Neural progenitor cell (in vitro differentiated cells): ENCODE results near the gene CD1D. TPM values are rescaled to one million over a fixed set of nuclear protein-coding genes. Genes with fewer than 3 reads are reported as not detected.

Experiments
- DNase-seq: peaks from one replicate; pipeline ENCODE4 v3.0.0-alpha.2; 2016; ENCODE audit warnings: low spot score
- H2AFZ ChIP-seq: fragments of 200-600 bp; sonication (generic); replicated peaks from 2 replicates; pipeline ENCODE4 v1.6.1; 2016; ENCODE audit warnings: antibody characterized with exemption
- H3F3A ChIP-seq: fragments of 200-600 bp; sonication (generic); 2 replicates; pipeline ENCODE4 v1.6.1; 2016; ENCODE audit warnings: antibody characterized with exemption, low read depth
- H3K27ac ChIP-seq: fragments of 200-600 bp; sonication (generic); 2 replicates; pipeline ENCODE4 v1.5.1; 2016; ENCODE audit warnings: mild to moderate bottlenecking
- H3K27me3 ChIP-seq: fragments of 200-600 bp; sonication (generic); 2 replicates; pipeline ENCODE4 v1.6.1; 2016; ENCODE audit warnings: mild to moderate bottlenecking, moderate library complexity
- H3K36me3 ChIP-seq: fragments of 200-600 bp; sonication (generic); 2 replicates; pipeline ENCODE4 v1.5.1; 2016
- H3K4me1 ChIP-seq: fragments of 200-600 bp; sonication (generic); 2 replicates; pipeline ENCODE4 v1.6.1; 2016; ENCODE audit warnings: mixed run types
- H3K4me2 ChIP-seq: fragments of 200-600 bp; sonication (generic); 2 replicates; pipeline ENCODE4 v1.6.1; 2016
- H3K4me3 ChIP-seq: fragments of 200-600 bp; sonication (generic); 2 replicates; pipeline ENCODE4 v1.5.1; 2016
- H3K79me2 ChIP-seq: fragments of 200-600 bp; sonication (generic); 2 replicates; pipeline ENCODE4 v1.6.1; 2016; ENCODE audit warnings: low read depth
- H3K9ac ChIP-seq: fragments of 200-600 bp; sonication (generic); 2 replicates; pipeline ENCODE4 v1.6.1; 2016
- H3K9me3 ChIP-seq: fragments of 200-600 bp; sonication (generic); 2 replicates; pipeline ENCODE4 v1.5.1; 2016; ENCODE audit warnings: low read depth
- H4K20me1 ChIP-seq: fragments of 200-600 bp; sonication (generic); 2 replicates; pipeline ENCODE4 v1.6.1; 2016; ENCODE audit warnings: low read depth
- H3K27ac Mint-ChIP-seq: 3 replicates; pipeline ENCODE4 v1.8.0; 2021; ENCODE audit warnings: mixed read lengths
- H3K27me3 Mint-ChIP-seq: 2 replicates; pipeline ENCODE4 v1.8.0; 2022; ENCODE audit warnings: low read depth, mild to moderate bottlenecking, inconsistent platforms, moderate library complexity, mixed read lengths; ENCODE audit not compliant: insufficient read depth
- H3K36me3 Mint-ChIP-seq: 3 replicates; pipeline ENCODE4 v1.8.0; 2021; ENCODE audit warnings: mixed read lengths
- H3K4me1 Mint-ChIP-seq: 3 replicates; pipeline ENCODE4 v1.8.0; 2021; ENCODE audit warnings: mixed read lengths
- H3K4me3 Mint-ChIP-seq: 3 replicates; pipeline ENCODE4 v1.8.0; 2021; ENCODE audit warnings: mild to moderate bottlenecking, moderate library complexity, mixed read lengths
- H3K9me3 Mint-ChIP-seq: 3 replicates; pipeline ENCODE4 v1.8.0; 2020; ENCODE audit warnings: mixed read lengths
- CTCF ChIP-seq: fragments of 200-600 bp; sonication (generic); IDR thresholded peaks from 2 replicates; pipeline ENCODE4 v1.5.1; 2017; ENCODE audit warnings: antibody characterized with exemption, mild to moderate bottlenecking
- EZH2 ChIP-seq: fragments of 200-600 bp; sonication (generic); IDR thresholded peaks from 2 replicates; pipeline ENCODE4 v1.6.1; 2017; ENCODE audit warnings: antibody characterized with exemption, mild to moderate bottlenecking, moderate library complexity
- EZH2phosphoT487 ChIP-seq: fragments of 200-600 bp; sonication (generic); IDR thresholded peaks from 2 replicates; pipeline ENCODE4 v1.6.1; 2017; ENCODE audit warnings: antibody characterized with exemption
- total RNA-seq: library from RNA; depleted of rRNA; stranded (reverse); fragments of >200 nt; gene quantifications from 2 replicates; pipeline ENCODE4 v1.2.3, GENCODE V29; 2015; ENCODE audit warnings: low replicate concordance

Gene CD1D
- total RNA-seq, 1 donor from 2014 or later: not detected

- Histone ChIP-seq H3K9ac (no peak overlapping the region), H3K36me3 (no peaks in the 10 kb centered on the region), H4K20me1 (no peaks in the 10 kb centered on the region), H3K9me3 (no peaks in the 10 kb centered on the region), H3K4me3 (no peak overlapping the region), H3K79me2 (no peaks in the 10 kb centered on the region), H3K4me2 (no peak overlapping the region), H3K4me1 (peaks cover 4% of the 10 kb centered on the region), H2AFZ (peak overlapping the region; percentile 91), H3K27ac (no peak overlapping the region), H3F3A (peaks cover 6% of the 10 kb centered on the region), H3K27me3 (no peaks in the 10 kb centered on the region)
- no peaks in the 10 kb centered on the region for H3K4me1 Mint-ChIP-seq
- H3K27me3 Mint-ChIP-seq: no peaks in the 10 kb centered on the region
- no peaks in the 10 kb centered on the region for H3K36me3 Mint-ChIP-seq
- no peak overlapping the region for H3K4me3 Mint-ChIP-seq
- TF ChIP-seq EZH2phosphoT487 (no peak), CTCF (peak; percentile 91), EZH2 (no peak)
- no peaks in the 10 kb centered on the region for H3K9me3 Mint-ChIP-seq
- H3K27ac Mint-ChIP-seq: no peak overlapping the region
- peak; percentile 76 for DNase-seq
Measured at GRCh38 chr1:158203693-158204457, 23.2 kb downstream of the CD1D start.

- no peak overlapping the region for H3K27ac Mint-ChIP-seq
- Histone ChIP-seq H3K9me3 (no peaks in the 10 kb centered on the region), H3K4me2 (no peak overlapping the region), H3K79me2 (no peaks in the 10 kb centered on the region), H3K27me3 (no peaks in the 10 kb centered on the region), H2AFZ (no peak overlapping the region), H4K20me1 (no peaks in the 10 kb centered on the region), H3K4me1 (peaks cover 7% of the 10 kb centered on the region), H3F3A (peaks cover 6% of the 10 kb centered on the region), H3K36me3 (no peaks in the 10 kb centered on the region), H3K27ac (no peak overlapping the region), H3K4me3 (no peak overlapping the region), H3K9ac (no peak overlapping the region)
- no peaks in the 10 kb centered on the region for H3K9me3 Mint-ChIP-seq
- TF ChIP-seq CTCF (no peak), EZH2phosphoT487 (no peak), EZH2 (no peak)
- H3K4me1 Mint-ChIP-seq: no peaks in the 10 kb centered on the region
- no peaks in the 10 kb centered on the region for H3K27me3 Mint-ChIP-seq
- DNase-seq: no peak
- no peaks in the 10 kb centered on the region for H3K36me3 Mint-ChIP-seq
- no peak overlapping the region for H3K4me3 Mint-ChIP-seq
Measured at GRCh38 chr1:158204458-158204827, 23.7 kb downstream of the CD1D start.

DNA sequence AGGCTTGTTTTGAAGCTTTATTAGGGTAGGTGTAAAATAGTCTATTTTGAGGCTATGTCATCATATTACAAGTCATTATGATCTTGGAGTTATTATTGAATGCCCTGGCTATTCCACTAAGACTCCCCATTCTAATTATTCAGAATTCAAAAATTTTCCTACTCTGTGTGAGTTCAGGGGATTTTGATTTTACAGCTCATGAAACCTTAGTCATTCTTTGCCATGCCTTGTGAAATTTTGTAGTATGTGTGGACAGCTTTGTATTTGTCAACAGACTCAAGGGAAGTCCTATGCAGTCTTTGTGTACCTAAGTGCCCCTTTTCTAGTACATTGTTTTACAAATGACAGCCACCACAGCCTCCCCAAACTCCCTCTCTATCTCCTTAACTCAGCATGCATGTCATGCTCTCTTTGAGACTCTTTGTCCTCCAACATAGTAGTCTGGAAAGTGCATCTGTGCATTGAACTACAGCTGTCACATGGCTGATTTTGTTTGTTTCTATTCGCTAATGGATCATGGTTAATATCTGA, 28.0 kb downstream of the CD1D start:
- H3K9me3 Mint-ChIP-seq: no peaks in the 10 kb centered on the region
- no peak overlapping the region for H2AFZ ChIP-seq
- no peaks in the 10 kb centered on the region for H3K27me3 ChIP-seq
- no peaks in the 10 kb centered on the region for H3K9me3 ChIP-seq
- H3K79me2 ChIP-seq: no peaks in the 10 kb centered on the region
- H3K36me3 ChIP-seq: no peaks in the 10 kb centered on the region
- no peaks in the 10 kb centered on the region for H3K27me3 Mint-ChIP-seq
- TF ChIP-seq EZH2 (no peak), CTCF (no peak), EZH2phosphoT487 (no peak)
- no peak overlapping the region for H3K9ac ChIP-seq
- H4K20me1 ChIP-seq: no peaks in the 10 kb centered on the region
- H3K27ac ChIP-seq: no peak overlapping the region
- H3K36me3 Mint-ChIP-seq: no peaks in the 10 kb centered on the region
- no peak overlapping the region for H3K4me3 Mint-ChIP-seq
- H3K4me2 ChIP-seq: no peak overlapping the region
- no peak overlapping the region for H3K27ac Mint-ChIP-seq
- no peaks in the 10 kb centered on the region for H3K4me1 Mint-ChIP-seq
- DNase-seq: peak; percentile 34
- no peaks in the 10 kb centered on the region for H3F3A ChIP-seq
- H3K4me1 ChIP-seq: peaks cover 7% of the 10 kb centered on the region
- H3K4me3 ChIP-seq: no peak overlapping the region
